Memory B cell (primary cell): ENCODE data around the gene SRRD.
"Not testable (repeated sequence)": the region's sequence is repeated elsewhere in the genome, so short reads cannot be mapped to it uniquely, and the experiment has no call there.

ENCODE experiments used
- ATAC-seq: fragments of 150-1000 bp; cut with Tn5 transposase; 2 replicates; pipeline ENCODE4 v1.10.0; 2021; ENCODE audit warnings: low read depth, mild to moderate bottlenecking, moderate library complexity
- DNase-seq, 2 donors: peaks; one replicate each; pipeline ENCODE4 v3.0.0; 2022; ENCODE audit warnings: low spot score in 2 of 2
- H3K27ac Mint-ChIP-seq: one replicate; pipeline ENCODE4 v1.8.0; 2022; ENCODE audit warnings: mild to moderate bottlenecking, moderate library complexity, mixed read lengths
- H3K27me3 Mint-ChIP-seq: one replicate; pipeline ENCODE4 v1.8.0; 2022; ENCODE audit warnings: mixed read lengths
- H3K36me3 Mint-ChIP-seq: one replicate; pipeline ENCODE4 v1.8.0; 2022; ENCODE audit warnings: mild to moderate bottlenecking, mixed read lengths
- H3K4me1 Mint-ChIP-seq: one replicate; pipeline ENCODE4 v1.8.0; 2022; ENCODE audit warnings: mixed read lengths
- H3K4me3 Mint-ChIP-seq: one replicate; pipeline ENCODE4 v1.8.0; 2022; ENCODE audit warnings: mild to moderate bottlenecking, moderate library complexity, mixed read lengths
- H3K9me3 Mint-ChIP-seq: one replicate; pipeline ENCODE4 v1.8.0; 2022; ENCODE audit warnings: mixed read lengths

SRRD gene

GRCh38 chr22:26483439-26484359 is at the start of gene SRRD, which contains the start of gene HPS4:
Gene SRRD (plus strand): TSS chr22:26483877. CDS start chr22:26483891, 14 bp downstream.
Gene HPS4 (minus strand): TSS chr22:26483783. CDS start chr22:26481762, 2,021 bp downstream.
- peak; percentile 92 to 98 for DNase-seq
- H3K27me3 Mint-ChIP-seq: no peaks in the 10 kb centered on the region
- peaks cover 11% of the 10 kb centered on the region for H3K36me3 Mint-ChIP-seq
- peak within 1 kb of the TSS; percentile 91 for H3K4me3 Mint-ChIP-seq
- H3K9me3 Mint-ChIP-seq: no peaks in the 10 kb centered on the region
- H3K4me1 Mint-ChIP-seq: peaks cover 55% of the 10 kb centered on the region
- peak within 1 kb of the TSS; percentile 99 for H3K27ac Mint-ChIP-seq
- peak; percentile 81 for ATAC-seq

- H3K36me3 Mint-ChIP-seq: peaks cover 11% of the 10 kb centered on the region
- H3K4me1 Mint-ChIP-seq: peaks cover 34% of the 10 kb centered on the region
- DNase-seq: no peak
- H3K27ac Mint-ChIP-seq: no peak overlapping the region
- H3K4me3 Mint-ChIP-seq: no peak overlapping the region
- H3K9me3 Mint-ChIP-seq: no peaks in the 10 kb centered on the region
- no peak for ATAC-seq
- H3K27me3 Mint-ChIP-seq: no peaks in the 10 kb centered on the region
Observed at GRCh38 chr22:26435327-26436093, 48.2 kb upstream of the SRRD start.

GRCh38 chr22:26436903-26437515 is 46.7 kb upstream of the SRRD start:
- ATAC-seq (no peak), DNase-seq (no peak)
- H3K9me3 Mint-ChIP-seq: no peaks in the 10 kb centered on the region
- H3K27me3 Mint-ChIP-seq: no peaks in the 10 kb centered on the region
- H3K36me3 Mint-ChIP-seq: peaks cover 11% of the 10 kb centered on the region
- no peak overlapping the region for H3K27ac Mint-ChIP-seq
- peaks cover 27% of the 10 kb centered on the region for H3K4me1 Mint-ChIP-seq
- H3K4me3 Mint-ChIP-seq: no peak overlapping the region

- Mint-ChIP-seq H3K4me3 (no peak overlapping the region), H3K4me1 (peaks cover 19% of the 10 kb centered on the region), H3K9me3 (no peaks in the 10 kb centered on the region), H3K36me3 (peaks cover 11% of the 10 kb centered on the region), H3K27ac (no peak overlapping the region), H3K27me3 (no peaks in the 10 kb centered on the region)
- ATAC-seq (no peak), DNase-seq (no peak)
Observed at GRCh38 chr22:26437694-26438392, 45.8 kb upstream of the SRRD start.

- peaks cover 16% of the 10 kb centered on the region for H3K4me1 Mint-ChIP-seq
- peaks cover 11% of the 10 kb centered on the region for H3K36me3 Mint-ChIP-seq
- not testable (repeated sequence) for DNase-seq, H3K4me3 Mint-ChIP-seq, H3K9me3 Mint-ChIP-seq, ATAC-seq, H3K27me3 Mint-ChIP-seq, H3K27ac Mint-ChIP-seq
Observed at GRCh38 chr22:26438776-26439175, 44.9 kb upstream of the SRRD start.

GRCh38 chr22:26439559-26439958 is 44.1 kb upstream of the SRRD start:
- DNase-seq (no peak), ATAC-seq (no peak)
- Mint-ChIP-seq H3K4me3 (no peak overlapping the region), H3K27me3 (no peaks in the 10 kb centered on the region), H3K9me3 (no peaks in the 10 kb centered on the region), H3K36me3 (peaks cover 14% of the 10 kb centered on the region), H3K27ac (no peak overlapping the region), H3K4me1 (peaks cover 15% of the 10 kb centered on the region)

- Mint-ChIP-seq H3K27me3 (no peaks in the 10 kb centered on the region), H3K4me1 (peaks cover 5% of the 10 kb centered on the region), H3K27ac (peak overlapping the region; percentile 53), H3K4me3 (no peak overlapping the region), H3K36me3 (peaks cover 7% of the 10 kb centered on the region), H3K9me3 (no peaks in the 10 kb centered on the region)
- ATAC-seq (no peak), DNase-seq (no peak)
Observed at GRCh38 chr22:26442086-26442756, 41.5 kb upstream of the SRRD start.

GRCh38 chr22:26443901-26444690 is 39.6 kb upstream of the SRRD start:
- H3K36me3 Mint-ChIP-seq: peaks cover 5% of the 10 kb centered on the region

GRCh38 chr22:26444777-26445176 is 38.9 kb upstream of the SRRD start:
- Mint-ChIP-seq H3K27ac (no peak overlapping the region), H3K4me1 (no peaks in the 10 kb centered on the region), H3K36me3 (peaks cover 5% of the 10 kb centered on the region), H3K27me3 (no peaks in the 10 kb centered on the region), H3K9me3 (no peaks in the 10 kb centered on the region), H3K4me3 (no peak overlapping the region)
- ATAC-seq: no peak
- DNase-seq: no peak

More at GRCh38 chr22:26443901-26444690, 39.6 kb upstream of the SRRD start:
- H3K27me3 Mint-ChIP-seq: no peaks in the 10 kb centered on the region
- H3K4me1 Mint-ChIP-seq: no peaks in the 10 kb centered on the region
- DNase-seq: no peak
- no peak overlapping the region for H3K27ac Mint-ChIP-seq
- no peak for ATAC-seq
- no peaks in the 10 kb centered on the region for H3K9me3 Mint-ChIP-seq
- H3K4me3 Mint-ChIP-seq: no peak overlapping the region

- Mint-ChIP-seq H3K36me3 (peaks cover 5% of the 10 kb centered on the region), H3K27me3 (no peaks in the 10 kb centered on the region), H3K4me3 (no peak overlapping the region), H3K9me3 (no peaks in the 10 kb centered on the region), H3K4me1 (no peaks in the 10 kb centered on the region), H3K27ac (no peak overlapping the region)
- ATAC-seq (no peak), DNase-seq (no peak)
Observed at GRCh38 chr22:26445577-26446275, 38.0 kb upstream of the SRRD start.

GRCh38 chr22:26446808-26447515 is 36.7 kb upstream of the SRRD start:
- no peaks in the 10 kb centered on the region for H3K9me3 Mint-ChIP-seq
- H3K4me1 Mint-ChIP-seq: no peaks in the 10 kb centered on the region
- H3K36me3 Mint-ChIP-seq: peaks cover 12% of the 10 kb centered on the region
- DNase-seq (no peak), ATAC-seq (no peak)
- no peak overlapping the region for H3K27ac Mint-ChIP-seq
- H3K27me3 Mint-ChIP-seq: no peaks in the 10 kb centered on the region
- no peak overlapping the region for H3K4me3 Mint-ChIP-seq
